Naive B cell (primary cell): ENCODE data around the gene TMEM167A. TPM values are rescaled to one million over a fixed set of nuclear protein-coding genes. Genes with fewer than 3 reads are reported as not detected.
A peak's percentile ranks its signal among the peaks of the same experiment; 100 is the strongest.
"Not testable (repeated sequence)": the region's sequence is repeated elsewhere in the genome, so short reads cannot be mapped to it uniquely, and the experiment has no call there.

Experiments used
- ATAC-seq, 2 donors: fragments of 150-1000 bp; cut with Tn5 transposase; 2 replicates each; pipeline ENCODE4 v1.10.0; 2021; ENCODE audit warnings: low read depth in 2 of 2, mild to moderate bottlenecking in 2 of 2, moderate library complexity in 2 of 2
- DNase-seq: peaks from one replicate; pipeline ENCODE4 v3.0.0; 2022
- H3K27ac Mint-ChIP-seq, 6 donors: one replicate each; pipeline ENCODE4 v1.8.0; 2020 to 2022; ENCODE audit warnings: mild to moderate bottlenecking in 6 of 6, mixed read lengths in 6 of 6, moderate library complexity in 5 of 6, inconsistent platforms in 2 of 6
- H3K27me3 Mint-ChIP-seq, 3 donors: one replicate each; pipeline ENCODE4 v1.8.0; 2021 to 2022; ENCODE audit warnings: mixed read lengths in 3 of 3, mild to moderate bottlenecking in 1 of 3
- H3K36me3 Mint-ChIP-seq, 2 donors: one replicate each; pipeline ENCODE4 v1.8.0; 2020 to 2022; ENCODE audit warnings: mixed read lengths in 2 of 2, inconsistent platforms in 1 of 2, mild to moderate bottlenecking in 1 of 2
- H3K4me1 Mint-ChIP-seq, 3 donors: one replicate each; pipeline ENCODE4 v1.8.0; 2020 to 2022; ENCODE audit warnings: mixed read lengths in 3 of 3, inconsistent platforms in 1 of 3, mild to moderate bottlenecking in 1 of 3, moderate library complexity in 1 of 3
- H3K4me3 Mint-ChIP-seq, 8 donors: one replicate each; pipeline ENCODE4 v1.8.0; 2020 to 2022; ENCODE audit warnings: mild to moderate bottlenecking in 8 of 8, mixed read lengths in 8 of 8, moderate library complexity in 8 of 8, inconsistent platforms in 2 of 8
- H3K9me3 Mint-ChIP-seq, 7 donors: one replicate each; pipeline ENCODE4 v1.8.0; 2020 to 2022; ENCODE audit warnings: mixed read lengths in 7 of 7, mild to moderate bottlenecking in 5 of 7, inconsistent platforms in 2 of 7, moderate library complexity in 1 of 7
- polyA plus RNA-seq, 6 donors: library from polyadenylated mRNA; unstranded; fragments of 300-500 nt; fragmentation: Illumina TruSeq; gene quantifications; one replicate each; pipeline ENCODE4 v1.2.3, GENCODE V29; 2021; ENCODE audit warnings: low read depth in 6 of 6

Gene TMEM167A
- polyA plus RNA-seq, 6 donors from 2014 or later, result 50.8 to 88.1 (median 60.9) TPM

DNA sequence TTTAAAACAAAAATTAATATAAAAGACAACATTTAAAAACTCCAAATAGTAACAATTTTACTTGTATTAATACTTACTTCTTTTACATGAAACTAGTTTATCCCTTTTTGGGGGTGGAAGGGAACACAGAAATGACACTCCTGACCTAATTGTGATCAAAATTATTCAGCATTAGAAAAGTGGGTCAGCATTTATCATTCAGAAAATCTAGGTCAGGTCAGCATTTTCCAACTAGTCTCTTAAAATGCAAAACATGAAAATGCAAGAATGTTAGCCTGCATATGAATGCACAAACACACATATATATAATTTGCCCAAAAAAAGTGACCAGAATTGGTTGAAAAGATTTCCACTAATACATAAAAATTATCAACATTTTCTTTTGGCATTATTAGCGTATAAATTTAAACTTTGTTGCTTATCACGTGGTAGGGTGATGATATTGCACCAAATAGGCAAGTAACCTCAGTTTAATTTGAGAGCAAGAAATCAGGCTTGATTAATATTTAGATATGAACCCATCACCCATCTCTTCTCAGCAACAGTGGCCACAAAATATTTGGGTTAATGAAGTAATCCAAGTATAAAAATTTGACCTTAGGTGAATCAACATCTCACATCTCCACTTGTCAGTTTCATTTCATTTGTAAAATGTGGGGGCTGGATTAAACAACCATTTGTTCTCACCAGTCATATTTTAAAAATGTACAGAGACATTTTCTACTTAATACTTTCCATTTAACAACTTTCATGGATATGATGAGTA is 5.7 kb downstream of the TMEM167A start:
- H3K4me1 Mint-ChIP-seq, result peaks cover 34 to 64% (median 58%) of the 10 kb centered on the region in 3 donors
- ATAC-seq (no peak), DNase-seq (no peak)
- peaks cover 0 to 15% of the 10 kb centered on the region in 2 donors for H3K36me3 Mint-ChIP-seq
- no peak overlapping the region for H3K4me3 Mint-ChIP-seq
- no peaks in the 10 kb centered on the region for H3K9me3 Mint-ChIP-seq
- H3K27me3 Mint-ChIP-seq, result no peaks in the 10 kb centered on the region
- no peak overlapping the region for H3K27ac Mint-ChIP-seq

DNA sequence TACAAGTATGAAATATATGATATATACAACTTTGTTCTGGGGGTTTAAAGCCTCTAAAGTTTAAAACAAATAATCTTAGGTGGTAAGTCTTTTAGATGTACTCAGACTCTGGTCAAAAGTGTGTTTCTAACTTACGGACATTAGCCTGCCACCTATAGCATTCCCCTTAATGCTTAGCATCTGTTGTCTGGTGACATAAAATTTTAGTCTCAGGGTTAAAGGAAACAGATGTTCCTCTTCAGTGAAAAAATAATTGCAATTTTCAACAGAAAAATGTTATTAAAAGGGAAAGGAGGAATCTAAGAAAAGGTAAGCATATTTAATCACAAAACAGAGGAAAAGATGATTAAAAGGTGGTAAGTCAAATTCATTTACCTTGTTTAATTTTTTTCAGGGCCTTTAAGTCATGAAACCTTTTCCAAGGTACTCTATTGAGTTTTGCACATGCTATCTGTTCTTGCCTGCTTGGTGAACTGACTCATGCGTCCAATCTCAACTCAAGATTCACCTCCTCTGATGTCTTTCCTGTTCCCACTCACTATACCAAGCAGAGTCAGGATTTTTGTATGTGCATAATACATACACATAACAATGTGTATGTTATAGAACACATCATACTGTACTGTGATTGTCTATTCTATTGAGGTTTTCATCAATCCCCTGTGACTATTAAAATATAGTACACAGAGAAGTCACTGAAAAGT is 7.9 kb downstream of the TMEM167A start:
- Mint-ChIP-seq H3K27me3 (no peaks in the 10 kb centered on the region), H3K36me3 (peaks cover 4 to 12% of the 10 kb centered on the region in 2 donors), H3K4me1 (peaks cover 27 to 51% (median 48%) of the 10 kb centered on the region in 3 donors), H3K9me3 (no peaks in the 10 kb centered on the region), H3K27ac (no peak overlapping the region), H3K4me3 (no peak overlapping the region)
- DNase-seq, result no peak
- ATAC-seq, result no peak

DNA sequence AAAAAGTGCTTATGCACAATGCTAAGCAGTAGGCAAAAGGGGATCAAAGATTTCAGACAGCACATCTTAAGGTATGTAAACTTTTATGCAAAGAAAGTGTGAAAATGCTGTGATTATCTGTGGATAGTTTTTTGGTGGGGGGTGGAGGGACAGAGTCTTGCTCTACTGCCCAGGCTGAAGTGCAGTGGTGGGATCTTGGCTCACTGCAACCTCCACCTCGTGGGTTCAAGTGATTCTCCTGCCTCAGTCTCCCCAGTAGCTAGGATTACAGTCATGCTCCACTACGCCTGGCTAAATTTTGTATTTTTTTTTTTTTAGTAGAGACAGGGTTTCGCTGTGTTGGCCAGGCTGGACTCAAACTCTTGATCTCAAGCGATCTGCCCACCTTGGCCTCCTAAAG is 9.8 kb downstream of the TMEM167A start:
- H3K9me3 Mint-ChIP-seq, H3K27me3 Mint-ChIP-seq, H3K36me3 Mint-ChIP-seq, DNase-seq, H3K4me3 Mint-ChIP-seq, ATAC-seq, H3K27ac Mint-ChIP-seq: not testable (repeated sequence)
- peaks cover 17 to 34% (median 30%) of the 10 kb centered on the region in 3 donors for H3K4me1 Mint-ChIP-seq

DNA sequence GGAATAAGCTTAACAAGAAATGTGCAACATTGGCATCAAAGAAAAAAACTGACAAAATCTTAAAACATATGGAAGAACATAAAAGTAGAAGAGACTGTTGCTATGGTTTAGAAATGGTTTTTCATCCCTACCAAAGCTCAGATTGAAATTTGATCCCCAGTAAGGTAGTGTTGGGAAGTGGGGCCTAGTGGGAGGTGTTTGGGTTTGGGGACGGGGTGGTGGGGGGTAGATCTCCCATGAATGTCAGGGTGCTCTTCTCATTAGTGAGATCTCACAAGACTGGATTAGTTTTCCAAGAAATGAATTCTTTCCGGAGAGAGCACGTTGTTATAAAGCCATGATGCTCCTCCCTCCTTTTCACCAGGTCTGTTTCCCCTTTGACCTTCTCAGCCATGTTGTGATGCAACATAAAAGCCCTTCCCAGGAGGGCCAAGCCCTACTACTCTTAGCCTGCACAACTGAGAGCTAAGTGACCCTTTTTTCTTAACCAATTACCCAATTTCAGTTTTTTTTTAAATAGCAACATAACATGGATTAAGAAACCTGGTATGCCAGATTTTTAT is 10.6 kb downstream of the TMEM167A start:
- DNase-seq (no peak), ATAC-seq (no peak)
- Mint-ChIP-seq H3K4me1 (peaks cover 17 to 29% (median 23%) of the 10 kb centered on the region in 3 donors), H3K4me3 (no peak overlapping the region), H3K9me3 (no peaks in the 10 kb centered on the region), H3K27ac (peak overlapping the region in 2 of 6 donors; percentile 15 to 17), H3K36me3 (peaks cover 0 to 8% of the 10 kb centered on the region in 2 donors), H3K27me3 (no peaks in the 10 kb centered on the region)

DNA sequence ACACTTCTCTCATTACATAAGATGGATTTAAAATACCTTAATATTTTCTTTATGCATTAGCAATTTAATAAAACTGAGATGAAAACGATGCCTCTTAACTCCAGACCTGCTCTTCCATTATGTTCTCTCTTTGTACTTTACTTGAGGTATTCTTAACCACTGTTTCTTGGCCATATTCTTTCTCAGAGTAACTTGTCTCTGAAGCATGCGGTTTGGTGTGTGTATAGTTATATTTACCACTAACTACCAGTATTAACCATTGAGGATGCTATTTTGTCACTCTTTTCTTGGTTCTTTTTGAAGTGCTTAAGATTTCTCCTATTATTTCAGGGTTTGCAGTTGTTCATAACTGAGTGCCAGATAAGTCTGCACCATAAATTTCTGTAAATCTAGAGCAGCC is 17.9 kb downstream of the TMEM167A start:
- peak overlapping the region in 1 of 8 donors; percentile 7 for H3K4me3 Mint-ChIP-seq
- no peaks in the 10 kb centered on the region for H3K9me3 Mint-ChIP-seq
- H3K36me3 Mint-ChIP-seq, result peaks cover 6 to 20% of the 10 kb centered on the region in 2 donors
- DNase-seq (no peak), ATAC-seq (no peak)
- peak overlapping the region in 2 of 6 donors; percentile 18 to 54 for H3K27ac Mint-ChIP-seq
- no peaks in the 10 kb centered on the region for H3K27me3 Mint-ChIP-seq
- peaks cover 15 to 19% (median 16%) of the 10 kb centered on the region in 3 donors for H3K4me1 Mint-ChIP-seq

DNA sequence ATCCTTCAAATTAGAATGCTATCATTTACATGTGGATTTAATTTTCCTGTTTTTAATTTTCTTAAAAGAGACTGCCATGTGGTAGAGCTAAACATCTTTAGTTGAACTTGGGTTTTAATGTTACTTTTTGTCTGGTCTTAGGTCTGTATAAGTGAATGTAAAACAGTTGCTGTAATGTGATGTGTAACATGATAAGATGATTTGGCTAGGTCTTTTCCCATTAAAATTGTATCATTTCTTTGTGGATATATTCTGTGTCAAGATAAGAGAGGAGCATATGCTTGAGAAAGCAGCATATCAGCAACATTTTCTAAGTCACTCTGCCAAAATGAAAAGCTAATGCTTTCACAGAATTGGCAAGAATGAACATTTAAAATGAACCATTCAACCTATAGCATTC is 18.5 kb downstream of the TMEM167A start:
- H3K36me3 Mint-ChIP-seq, result peaks cover 8 to 27% of the 10 kb centered on the region in 2 donors
- H3K4me3 Mint-ChIP-seq, result peak overlapping the region in 2 of 8 donors; percentile 9 to 23
- peak overlapping the region in 3 of 6 donors; percentile 10 to 51 (median 43) for H3K27ac Mint-ChIP-seq
- ATAC-seq, result no peak
- no peaks in the 10 kb centered on the region for H3K27me3 Mint-ChIP-seq
- no peaks in the 10 kb centered on the region for H3K9me3 Mint-ChIP-seq
- H3K4me1 Mint-ChIP-seq, result peaks cover 15 to 16% (median 16%) of the 10 kb centered on the region in 3 donors
- no peak for DNase-seq

DNA sequence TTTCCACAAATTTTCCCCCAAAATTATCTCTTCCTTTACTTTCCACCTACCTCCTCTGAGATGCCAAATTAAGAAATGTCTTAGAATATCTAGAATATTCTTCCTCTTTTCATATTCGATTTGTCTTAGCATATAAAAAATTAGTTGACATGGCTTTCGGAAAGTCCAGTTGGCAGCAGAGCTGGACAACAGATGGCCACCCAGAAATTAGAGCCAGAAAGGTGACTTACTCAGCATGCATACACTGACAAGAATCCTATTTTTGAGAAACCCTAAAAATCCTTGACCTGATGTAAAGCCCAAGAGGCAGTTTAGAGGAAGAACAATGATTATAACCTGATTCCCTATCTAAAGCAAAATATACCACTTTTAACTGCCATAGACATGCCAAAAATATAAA is 22.0 kb downstream of the TMEM167A start:
- Mint-ChIP-seq H3K27me3 (no peaks in the 10 kb centered on the region), H3K27ac (peak overlapping the region in 1 of 6 donors; percentile 56), H3K4me3 (no peak overlapping the region), H3K9me3 (no peaks in the 10 kb centered on the region), H3K4me1 (peaks cover 12 to 16% (median 15%) of the 10 kb centered on the region in 3 donors), H3K36me3 (peaks cover 15 to 25% of the 10 kb centered on the region in 2 donors)
- DNase-seq (no peak), ATAC-seq (no peak)

DNA sequence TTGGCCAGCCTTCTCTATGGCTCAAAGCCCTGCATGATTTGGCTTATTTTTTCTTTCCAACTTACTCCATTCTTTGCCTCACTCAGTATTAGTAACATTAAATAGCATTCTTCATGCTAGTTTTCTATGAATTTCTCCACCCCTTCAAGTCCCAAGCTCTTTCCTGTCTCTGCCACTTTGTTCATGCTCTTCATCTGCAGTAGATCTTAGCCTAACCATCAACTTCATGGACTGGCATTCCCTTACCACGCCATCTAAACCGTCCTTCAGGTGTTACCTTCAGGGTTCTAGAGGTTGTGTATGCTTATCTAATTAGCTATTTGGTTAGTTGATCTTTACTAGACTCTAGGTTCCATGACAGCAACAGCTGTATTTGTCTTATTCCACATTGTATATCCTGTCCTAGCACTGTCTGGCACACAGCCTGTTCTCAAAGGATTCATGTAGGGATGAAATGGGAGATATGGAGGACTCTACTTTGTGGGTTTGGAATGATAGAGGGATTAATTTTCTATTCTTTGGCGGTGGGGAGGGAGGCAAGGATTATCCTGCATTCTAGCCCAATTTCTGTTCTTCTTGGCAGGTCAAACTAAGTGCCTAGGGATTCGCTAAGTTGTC is 26.4 kb downstream of the TMEM167A start:
- Mint-ChIP-seq H3K27ac (no peak overlapping the region), H3K27me3 (no peaks in the 10 kb centered on the region), H3K36me3 (peaks cover 11 to 15% of the 10 kb centered on the region in 2 donors), H3K4me3 (peak overlapping the region in 1 of 8 donors; percentile 6), H3K9me3 (no peaks in the 10 kb centered on the region), H3K4me1 (no peaks in the 10 kb centered on the region)
- ATAC-seq (no peak), DNase-seq (no peak)

DNA sequence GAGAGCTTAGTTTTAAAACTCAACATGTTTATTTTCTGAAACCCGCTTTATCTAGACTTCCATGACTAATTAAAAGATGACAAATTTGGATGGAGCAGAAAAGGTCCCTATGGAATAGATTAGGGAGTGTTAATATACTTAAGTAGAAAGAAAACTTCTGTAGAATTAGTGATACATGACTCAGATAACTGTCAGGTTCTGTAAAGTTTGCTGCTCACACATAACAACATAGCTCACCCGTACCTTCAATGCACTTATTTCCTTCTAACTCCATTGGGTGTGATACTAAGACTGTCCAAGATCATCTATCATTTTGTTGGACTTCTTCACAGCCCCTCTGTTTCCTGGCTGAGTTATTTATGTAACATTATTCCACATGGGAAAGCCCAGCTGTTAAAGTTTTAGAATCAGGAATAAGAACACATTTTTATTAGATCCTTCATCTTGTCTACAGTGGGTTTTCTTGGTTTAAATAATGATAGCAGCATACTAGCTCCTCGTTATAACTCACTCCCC is 27.8 kb downstream of the TMEM167A start:
- H3K27me3 Mint-ChIP-seq, result no peaks in the 10 kb centered on the region
- H3K27ac Mint-ChIP-seq, result no peak overlapping the region
- H3K9me3 Mint-ChIP-seq, result no peaks in the 10 kb centered on the region
- no peaks in the 10 kb centered on the region for H3K4me1 Mint-ChIP-seq
- no peak overlapping the region for H3K4me3 Mint-ChIP-seq
- peaks cover 9 to 14% of the 10 kb centered on the region in 2 donors for H3K36me3 Mint-ChIP-seq
- no peak for ATAC-seq
- no peak for DNase-seq

DNA sequence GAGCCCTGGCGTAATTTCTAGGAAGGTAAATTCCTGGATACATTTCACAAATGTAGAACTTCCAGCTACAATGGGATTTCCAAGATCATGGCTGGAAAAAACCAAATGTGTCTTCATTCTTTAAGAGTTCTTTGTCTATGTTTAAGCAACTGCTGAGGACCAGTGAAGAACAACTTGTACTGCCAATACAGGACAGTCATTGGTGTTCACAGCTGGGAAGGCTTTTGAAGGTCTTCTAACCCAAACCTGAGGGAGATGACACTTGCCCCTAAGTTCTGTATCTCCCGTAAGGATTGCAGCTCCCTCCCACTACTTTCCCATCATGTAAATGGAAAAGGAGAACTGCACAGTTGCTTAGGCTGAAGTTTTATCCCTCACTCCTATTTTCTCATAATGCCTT is 28.4 kb downstream of the TMEM167A start:
- H3K27ac Mint-ChIP-seq, result no peak overlapping the region
- H3K4me1 Mint-ChIP-seq, result no peaks in the 10 kb centered on the region
- no peaks in the 10 kb centered on the region for H3K27me3 Mint-ChIP-seq
- ATAC-seq, result no peak
- DNase-seq, result no peak
- H3K4me3 Mint-ChIP-seq, result no peak overlapping the region
- H3K36me3 Mint-ChIP-seq, result peaks cover 3 to 8% of the 10 kb centered on the region in 2 donors
- no peaks in the 10 kb centered on the region for H3K9me3 Mint-ChIP-seq

DNA sequence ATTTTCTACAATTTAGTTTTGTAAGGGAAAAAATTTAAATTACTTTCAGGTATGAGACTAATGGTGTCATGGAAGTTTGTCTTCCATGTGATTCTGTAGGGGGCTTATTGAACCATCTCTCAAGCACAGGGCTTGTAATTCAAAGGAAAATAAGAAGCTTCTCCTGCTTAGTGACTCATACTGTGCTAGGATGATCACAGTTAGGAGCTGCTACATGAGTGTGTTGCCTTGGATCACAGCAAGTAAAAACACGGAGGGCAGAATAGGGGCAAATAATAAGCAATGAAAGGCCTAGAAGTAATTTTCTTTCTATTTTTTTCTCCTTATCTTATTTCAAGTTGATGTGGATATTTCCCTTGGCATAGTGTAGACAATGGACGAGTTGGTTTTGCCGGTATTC is 28.9 kb downstream of the TMEM167A start:
- ATAC-seq, result no peak
- H3K36me3 Mint-ChIP-seq, result peaks cover 0 to 5% of the 10 kb centered on the region in 2 donors
- H3K9me3 Mint-ChIP-seq, result no peaks in the 10 kb centered on the region
- DNase-seq, result no peak
- H3K27me3 Mint-ChIP-seq, result no peaks in the 10 kb centered on the region
- H3K4me3 Mint-ChIP-seq, result no peak overlapping the region
- peaks cover 0 to 3% (median 0%) of the 10 kb centered on the region in 3 donors for H3K4me1 Mint-ChIP-seq
- no peak overlapping the region for H3K27ac Mint-ChIP-seq

DNA sequence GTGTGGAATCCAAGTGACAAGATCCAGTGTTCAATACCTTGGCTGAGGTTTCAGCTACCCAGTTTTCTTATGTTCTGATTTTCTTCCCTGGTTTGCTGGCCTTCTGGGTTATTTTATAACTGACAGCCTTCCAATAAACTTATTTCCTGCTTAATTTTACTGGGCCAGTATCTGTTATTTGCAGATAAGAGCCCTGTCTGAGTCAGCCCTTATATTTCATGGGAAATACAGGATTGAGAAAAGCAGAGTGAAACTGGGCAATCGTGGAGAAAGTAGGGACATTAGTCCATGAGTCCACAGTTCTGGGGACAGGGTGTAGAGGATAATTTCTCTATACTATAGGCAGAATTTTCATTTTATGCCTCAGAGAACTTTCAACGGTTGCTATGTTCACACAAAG is 32.3 kb downstream of the TMEM167A start:
- ATAC-seq (no peak), DNase-seq (no peak)
- no peak overlapping the region for H3K4me3 Mint-ChIP-seq
- H3K36me3 Mint-ChIP-seq, result no peaks in the 10 kb centered on the region
- H3K27me3 Mint-ChIP-seq, result no peaks in the 10 kb centered on the region
- no peak overlapping the region for H3K27ac Mint-ChIP-seq
- H3K4me1 Mint-ChIP-seq, result peaks cover 0 to 3% (median 0%) of the 10 kb centered on the region in 3 donors
- H3K9me3 Mint-ChIP-seq, result no peaks in the 10 kb centered on the region

DNA sequence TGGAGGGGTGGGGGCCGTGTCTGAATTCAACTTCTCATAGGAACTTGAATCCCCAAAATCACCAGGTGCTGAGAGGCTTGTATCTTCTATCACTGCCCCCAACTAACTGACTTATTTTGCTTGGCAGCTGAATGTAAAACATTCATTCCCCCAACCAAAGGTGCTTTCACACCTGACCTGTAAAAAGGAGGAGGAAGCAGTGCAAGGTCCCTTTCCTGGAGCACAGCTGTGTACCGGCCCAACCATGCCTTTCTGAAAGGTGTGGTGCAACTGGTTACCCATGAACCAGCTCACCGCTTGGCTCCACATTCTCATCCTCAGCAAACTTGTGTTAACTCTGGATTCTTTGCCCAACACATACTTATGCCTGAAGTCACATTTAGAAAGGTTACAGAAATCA is 34.7 kb downstream of the TMEM167A start:
- no peaks in the 10 kb centered on the region for H3K27me3 Mint-ChIP-seq
- H3K4me3 Mint-ChIP-seq, result no peak overlapping the region
- peak overlapping the region in 1 of 6 donors; percentile 33 for H3K27ac Mint-ChIP-seq
- H3K36me3 Mint-ChIP-seq, result no peaks in the 10 kb centered on the region
- ATAC-seq (no peak), DNase-seq (no peak)
- no peaks in the 10 kb centered on the region for H3K9me3 Mint-ChIP-seq
- H3K4me1 Mint-ChIP-seq, result peaks cover 0 to 3% (median 0%) of the 10 kb centered on the region in 3 donors
